Peyer's patch (tissue), 4 donors: Measurements from ENCODE around the gene NUDCD2.
"Not testable (repeated sequence)": the region's sequence is repeated elsewhere in the genome, so short reads cannot be mapped to it uniquely, and the experiment has no call there.

Experiments used
- CTCF ChIP-seq, 6 experiments: fragments of 450-650 bp in 4 of 6; fragments of 200-600 bp in 2 of 6; sonication (generic) in 1 of 6; IDR thresholded peaks; one replicate each; pipeline ENCODE4 v1.5.1; 2017 to 2019; ENCODE audit warnings: antibody characterized with exemption in 6 of 6, mild to moderate bottlenecking in 3 of 6, moderate library complexity in 1 of 6
- POLR2A ChIP-seq, 2 donors: fragments of 450-650 bp; IDR thresholded peaks; one replicate each; pipeline ENCODE4 v1.5.1; 2017; ENCODE audit warnings: antibody characterized with exemption in 2 of 2, mild to moderate bottlenecking in 2 of 2, moderate library complexity in 2 of 2

DNA sequence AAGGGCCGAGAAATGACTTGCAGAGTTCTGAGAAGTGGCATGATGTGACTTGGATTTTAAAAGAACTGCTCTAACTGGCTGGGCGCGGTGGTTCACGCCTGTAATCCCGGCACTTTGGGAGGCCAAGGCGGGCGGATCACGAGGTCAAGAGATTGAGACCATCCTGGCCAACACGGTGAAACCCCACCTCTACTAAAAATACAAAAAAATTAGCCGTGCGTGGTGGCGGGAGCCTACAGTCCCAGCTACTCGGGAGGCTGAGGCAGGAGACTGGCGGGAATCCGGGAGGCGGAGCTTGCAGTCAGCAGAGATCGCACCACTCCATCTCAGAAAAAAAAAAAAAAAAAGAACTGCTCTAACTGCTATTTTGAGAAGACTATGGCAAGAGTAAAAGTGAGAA is 4.5 kb downstream of the NUDCD2 start:
- TF ChIP-seq CTCF, POLR2A (IDR thresholded peaks at IDR 0.05): not testable (repeated sequence)
